Astrocyte (in vitro differentiated cells and primary cell): ENCODE results near the gene DRD2. TPM values are rescaled to one million over a fixed set of nuclear protein-coding genes. Genes with fewer than 3 reads are reported as not detected.

ENCODE experiments used
- DNase-seq: peaks from one replicate; pipeline ENCODE4 v3.0.0-alpha.2; 2010; ENCODE audit warnings: low read depth
- FAIRE-seq: peaks from 2 replicates; lab custom pipeline; 2011; peaks lifted over from hg19 to GRCh38; lab: Jason Lieb, UNC
- H2AFZ ChIP-seq: 2 replicates; pipeline ENCODE4 v1.6.0; 2012; ENCODE audit warnings: low read depth, low read length, inconsistent platforms
- H3K27ac ChIP-seq: 2 replicates; pipeline ENCODE4 v1.5.1; 2011; ENCODE audit warnings: low read depth, low read length, inconsistent platforms
- H3K27me3 ChIP-seq: 2 replicates; pipeline ENCODE4 v1.6.0; 2011; ENCODE audit warnings: low read length, inconsistent platforms; ENCODE audit not compliant: insufficient read depth
- H3K36me3 ChIP-seq: 2 replicates; pipeline ENCODE4 v1.5.1; 2011; ENCODE audit warnings: low read length, inconsistent platforms; ENCODE audit not compliant: insufficient read depth
- H3K4me1 ChIP-seq: 2 replicates; pipeline ENCODE4 v1.5.1; 2011; ENCODE audit warnings: low read length, inconsistent platforms; ENCODE audit not compliant: insufficient read depth
- H3K4me2 ChIP-seq: 2 replicates; pipeline ENCODE4 v1.6.0; 2012; ENCODE audit warnings: low read length, inconsistent platforms
- H3K4me3 ChIP-seq: 2 replicates; pipeline ENCODE4 v1.5.1; 2011; ENCODE audit warnings: low read depth, mild to moderate bottlenecking, low read length, inconsistent platforms; ENCODE audit not compliant: insufficient read depth
- H3K79me2 ChIP-seq: 2 replicates; pipeline ENCODE4 v1.6.0; 2012; ENCODE audit warnings: mild to moderate bottlenecking, low read length, inconsistent platforms; ENCODE audit not compliant: insufficient read depth
- H3K9ac ChIP-seq: 2 replicates; pipeline ENCODE4 v1.6.0; 2012; ENCODE audit warnings: mild to moderate bottlenecking, low read length, inconsistent platforms
- H3K9me3 ChIP-seq: 2 replicates; pipeline ENCODE4 v1.5.1; 2012; ENCODE audit warnings: low read depth, mild to moderate bottlenecking, low read length, inconsistent platforms; ENCODE audit not compliant: insufficient read depth
- H4K20me1 ChIP-seq: 2 replicates; pipeline ENCODE4 v1.6.0; 2012; ENCODE audit warnings: low read length, inconsistent platforms; ENCODE audit not compliant: insufficient read depth
- H3K27ac Mint-ChIP-seq: one replicate; pipeline ENCODE4 v1.8.0; 2021; ENCODE audit warnings: mild to moderate bottlenecking, mixed read lengths; ENCODE audit not compliant: unreplicated experiment
- H3K27me3 Mint-ChIP-seq: one replicate; pipeline ENCODE4 v1.8.0; 2021; ENCODE audit warnings: low read depth, mixed read lengths; ENCODE audit not compliant: unreplicated experiment
- H3K36me3 Mint-ChIP-seq: one replicate; pipeline ENCODE4 v1.8.0; 2021; ENCODE audit warnings: low read depth, mixed read lengths; ENCODE audit not compliant: unreplicated experiment
- H3K4me1 Mint-ChIP-seq: one replicate; pipeline ENCODE4 v1.8.0; 2021; ENCODE audit warnings: low read depth, mixed read lengths; ENCODE audit not compliant: unreplicated experiment
- H3K4me3 Mint-ChIP-seq: one replicate; pipeline ENCODE4 v1.8.0; 2021; ENCODE audit warnings: mild to moderate bottlenecking, moderate library complexity, mixed read lengths; ENCODE audit not compliant: unreplicated experiment
- H3K9me3 Mint-ChIP-seq: one replicate; pipeline ENCODE4 v1.8.0; 2021; ENCODE audit warnings: mild to moderate bottlenecking, mixed read lengths; ENCODE audit not compliant: unreplicated experiment
- CTCF ChIP-seq: IDR thresholded peaks from 2 replicates; pipeline ENCODE4 v1.5.1; 2011; ENCODE audit warnings: low read depth, mild to moderate bottlenecking, inconsistent platforms, low read length, moderate library complexity; ENCODE audit not compliant: insufficient read depth
- EZH2 ChIP-seq: IDR thresholded peaks from 2 replicates; pipeline ENCODE4 v1.6.1; 2012; ENCODE audit warnings: mild to moderate bottlenecking, low read length, inconsistent platforms; ENCODE audit not compliant: insufficient read depth
- total RNA-seq: library from RNA; stranded (reverse); gene quantifications from 2 replicates; pipeline ENCODE4 v1.2.1, GENCODE V29; 2021

The DRD2 gene
- total RNA-seq, 1 donor from 2014 or later: not detected

- Mint-ChIP-seq H3K4me1 (peaks cover 13% of the 10 kb centered on the region), H3K4me3 (no peak within 1 kb of the TSS), H3K36me3 (no peaks in the 10 kb centered on the region), H3K27me3 (peaks cover 7% of the 10 kb centered on the region), H3K9me3 (no peaks in the 10 kb centered on the region), H3K27ac (no peak within 1 kb of the TSS)
- H3K9ac ChIP-seq: no peak within 1 kb of the TSS
- FAIRE-seq (no peak), DNase-seq (no peak)
- TF ChIP-seq CTCF: peak; percentile 5
- peak; percentile 75 for TF ChIP-seq EZH2
- no peaks in the 10 kb centered on the region for H3K36me3 ChIP-seq
- peak within 1 kb of the TSS; percentile 69 for H2AFZ ChIP-seq
- H4K20me1 ChIP-seq: no peaks in the 10 kb centered on the region
- peak within 1 kb of the TSS; percentile 69 for H3K4me2 ChIP-seq
- peaks cover 25% of the 10 kb centered on the region for H3K27me3 ChIP-seq
- no peaks in the 10 kb centered on the region for H3K9me3 ChIP-seq
- H3K79me2 ChIP-seq: no peaks in the 10 kb centered on the region
- H3K27ac ChIP-seq: no peak within 1 kb of the TSS
- H3K4me3 ChIP-seq: no peak within 1 kb of the TSS
- peaks cover 10% of the 10 kb centered on the region for H3K4me1 ChIP-seq
Observed at GRCh38 chr11:113387605-113388211, 87.5 kb downstream of the DRD2 start, which contains the start of gene ANKK1. ANKK1 (plus strand) TSS chr11:113387779; CDS start chr11:113387885, 106 bp downstream.

GRCh38 chr11:113386866-113387265, 88.3 kb downstream of the DRD2 start:
- peaks cover 19% of the 10 kb centered on the region for H3K27me3 ChIP-seq
- no peak overlapping the region for H2AFZ ChIP-seq
- no peak overlapping the region for H3K4me3 Mint-ChIP-seq

More at GRCh38 chr11:113386866-113387265, 88.3 kb downstream of the DRD2 start:
- peaks cover 13% of the 10 kb centered on the region for H3K4me1 Mint-ChIP-seq
- no peak overlapping the region for H3K27ac Mint-ChIP-seq
- no peaks in the 10 kb centered on the region for H4K20me1 ChIP-seq
- H3K9ac ChIP-seq: no peak overlapping the region
- TF ChIP-seq EZH2 (no peak), CTCF (no peak)
- no peaks in the 10 kb centered on the region for H3K36me3 Mint-ChIP-seq
- peaks cover 10% of the 10 kb centered on the region for H3K4me1 ChIP-seq
- H3K9me3 ChIP-seq: no peaks in the 10 kb centered on the region
- no peaks in the 10 kb centered on the region for H3K9me3 Mint-ChIP-seq
- FAIRE-seq (no peak), DNase-seq (no peak)
- no peak overlapping the region for H3K4me3 ChIP-seq
- H3K36me3 ChIP-seq: no peaks in the 10 kb centered on the region
- H3K4me2 ChIP-seq: no peak overlapping the region
- no peak overlapping the region for H3K27ac ChIP-seq
- no peaks in the 10 kb centered on the region for H3K79me2 ChIP-seq
- H3K27me3 Mint-ChIP-seq: peaks cover 4% of the 10 kb centered on the region
